OCI-LY7 (cell line): ENCODE results near the gene SH3BP1. TPM values are rescaled to one million over a fixed set of nuclear protein-coding genes. Genes with fewer than 3 reads are reported as not detected.

ENCODE experiments used
- BruUV-seq: library from RNA; stranded (reverse); fragments of 400-500 nt; replicated peaks from 2 replicates; lab custom pipeline; 2021; lab: Mats Ljungman, UMichigan
- CTCF ChIA-PET: fragments of 300-600 bp; sonication (Branson Sonifier 250); formaldehyde crosslinking; loops from one replicate; lab custom pipeline; 2022; ENCODE audit warnings: antibody characterized with exemption; ENCODE audit not compliant: unreplicated experiment; lab: Charles Lee
- POLR2A ChIA-PET: fragments of 300-600 bp; sonication (Branson Sonifier 250); formaldehyde crosslinking; loops from one replicate; lab custom pipeline; 2022; ENCODE audit warnings: antibody characterized with exemption; lab: Charles Lee
- DNase-seq: peaks from one replicate; pipeline ENCODE4 v3.0.0-alpha.2; 2015; ENCODE audit warnings: low spot score
- H2AFZ ChIP-seq: fragments of 200-600 bp; sonication (generic), shearing (Covaris generic); 2 replicates; pipeline ENCODE4 v1.6.1; 2014; ENCODE audit warnings: mild to moderate bottlenecking, antibody characterized with exemption, low read length, moderate library complexity
- H3K27ac ChIP-seq: fragments of 200-600 bp; sonication (generic); 2 replicates; pipeline ENCODE4 v1.5.1; 2014; ENCODE audit warnings: mixed run types, low read depth, mild to moderate bottlenecking, moderate library complexity, low read length, inconsistent platforms; ENCODE audit not compliant: poor library complexity, severe bottlenecking
- H3K36me3 ChIP-seq: fragments of 200-600 bp; sonication (generic); 2 replicates; pipeline ENCODE4 v1.6.1; 2014; ENCODE audit warnings: mild to moderate bottlenecking, antibody characterized with exemption, low read length, moderate library complexity, mixed read lengths; ENCODE audit not compliant: insufficient read depth
- H3K4me1 ChIP-seq: fragments of 200-600 bp; sonication (generic); 2 replicates; pipeline ENCODE4 v1.5.1; 2014; ENCODE audit warnings: mild to moderate bottlenecking, low read length; ENCODE audit not compliant: insufficient read depth, poor library complexity, severe bottlenecking
- H3K4me2 ChIP-seq: fragments of 200-600 bp; sonication (generic); 2 replicates; pipeline ENCODE4 v1.6.1; 2014; ENCODE audit warnings: mild to moderate bottlenecking, low read length
- H3K4me3 ChIP-seq: fragments of 200-600 bp; sonication (generic); 2 replicates; pipeline ENCODE4 v1.5.1; 2014; ENCODE audit warnings: mild to moderate bottlenecking, low read depth, low read length; ENCODE audit not compliant: poor library complexity, severe bottlenecking
- H3K79me2 ChIP-seq: fragments of 200-600 bp; sonication (generic); 2 replicates; pipeline ENCODE4 v1.6.1; 2016; ENCODE audit warnings: low read depth, mild to moderate bottlenecking, low read length, moderate library complexity, mixed read lengths; ENCODE audit not compliant: insufficient read depth
- H3K9me2 ChIP-seq: fragments of 200-600 bp; sonication (generic); 2 replicates; pipeline ENCODE4 v1.6.1; 2016; ENCODE audit warnings: mild to moderate bottlenecking, low read length, mixed read lengths; ENCODE audit not compliant: insufficient read depth
- H3K9me3 ChIP-seq: fragments of 200-600 bp; sonication (generic); 2 replicates; pipeline ENCODE4 v1.6.1; 2014; ENCODE audit warnings: mild to moderate bottlenecking, mixed run types, low read length, mixed read lengths
- H4K20me1 ChIP-seq: fragments of 200-600 bp; sonication (generic); 2 replicates; pipeline ENCODE4 v1.6.1; 2014; ENCODE audit warnings: mild to moderate bottlenecking, antibody characterized with exemption, low read length, moderate library complexity, mixed read lengths; ENCODE audit not compliant: insufficient read depth
- CTCF ChIP-seq: fragments of 200-600 bp; sonication (generic); conservative IDR thresholded peaks from 2 replicates; pipeline ENCODE4 v1.5.1; 2014; ENCODE audit warnings: mild to moderate bottlenecking, antibody characterized with exemption, low read length, moderate library complexity, mixed read lengths
- EZH2phosphoT487 ChIP-seq: fragments of 200-600 bp; sonication (generic); IDR thresholded peaks from 2 replicates; pipeline ENCODE4 v1.6.1; 2018; ENCODE audit warnings: low read depth, borderline replicate concordance, mild to moderate bottlenecking, mixed run types, antibody characterized with exemption, low read length, moderate library complexity, mixed read lengths
- intact Hi-C: fragments of 100-400 bp; cut with micrococcal nuclease; formaldehyde crosslinking; loops from one replicate; pipeline ENCODE4 v1.10.0; 2022; ENCODE audit not compliant: unreplicated experiment
- total RNA-seq, 2 experiments: library from RNA; depleted of rRNA in 1 of 2; stranded (reverse); fragments of >200 nt in 1 of 2; shearing (Covaris generic) in 1 of 2; gene quantifications; 2 replicates each; pipeline ENCODE4 v1.2.3, GENCODE V29; 2014 to 2022

SH3BP1 gene
- total RNA-seq, 2 experiments from 2014 or later, result 15.3 to 48.4 TPM

- Histone ChIP-seq H3K79me2 (no peaks in the 10 kb centered on the region), H4K20me1 (no peaks in the 10 kb centered on the region), H3K4me2 (no peak overlapping the region), H3K9me2 (no peaks in the 10 kb centered on the region), H3K36me3 (peaks cover 27% of the 10 kb centered on the region; the same call in 1 of the 2 replicates), H3K27ac (no peak overlapping the region), H3K4me3 (no peak overlapping the region), H3K9me3 (no peaks in the 10 kb centered on the region), H3K4me1 (peaks cover 40% of the 10 kb centered on the region), H2AFZ (no peak overlapping the region)
- DNase-seq, result no peak
- POLR2A ChIA-PET, result no interaction called here
- TF ChIP-seq CTCF, result no peak
- TF ChIP-seq EZH2phosphoT487, result no peak
- intact Hi-C loops, result no loop called here
- no TSS peak for BruUV-seq
- CTCF ChIA-PET, result interaction anchor here (1.6 kb wide), 1 partner anchor 8 kb away, joined by 4 read pairs; no protein-coding TSS in a partner anchor
These were observed 4.3 kb upstream of the SH3BP1 start for GRCh38 chr22:37635157-37635556.

DNA sequence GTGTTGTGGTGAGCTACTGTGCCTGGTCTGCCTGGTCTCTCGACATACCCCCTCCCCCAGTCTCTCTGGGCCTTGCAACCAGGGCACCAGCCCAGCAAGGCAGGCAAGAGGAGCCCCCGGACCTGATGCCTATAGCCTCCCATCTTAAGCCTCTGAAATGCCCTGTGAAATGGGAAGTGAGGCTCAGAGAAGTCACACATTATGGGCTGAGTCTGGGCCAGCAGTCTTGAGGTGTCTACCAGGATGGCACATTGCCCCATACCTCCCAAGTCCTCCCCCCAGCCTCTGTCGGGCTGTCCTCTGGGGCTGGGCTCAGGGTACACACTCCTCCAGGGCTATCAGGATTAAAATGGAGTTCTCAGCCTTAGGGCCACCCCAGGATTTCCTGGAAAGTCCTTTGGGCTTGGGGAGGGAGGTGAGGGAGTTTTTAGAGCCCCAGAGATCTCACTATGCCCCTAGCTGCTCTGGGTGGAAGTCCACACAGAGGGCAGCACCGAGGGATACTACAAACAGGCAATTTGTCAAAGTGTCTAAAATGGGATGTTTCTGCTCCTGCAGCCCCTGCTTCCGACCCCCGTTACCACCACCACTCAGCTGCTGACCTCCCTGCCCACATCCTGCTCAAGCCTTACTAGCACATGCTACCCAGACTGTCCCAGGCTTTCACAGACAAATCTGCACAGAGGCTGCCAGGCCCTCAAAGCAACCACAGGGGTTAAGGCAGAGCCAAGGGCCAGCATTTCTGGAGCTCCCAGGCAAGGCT is 3.1 kb upstream of the SH3BP1 start:
- Histone ChIP-seq H3K79me2 (no peaks in the 10 kb centered on the region), H4K20me1 (no peaks in the 10 kb centered on the region), H3K4me3 (no peak overlapping the region), H3K36me3 (peaks cover 18% of the 10 kb centered on the region; the same call in 1 of the 2 replicates), H3K4me1 (peaks cover 52% of the 10 kb centered on the region), H3K4me2 (no peak overlapping the region), H3K9me3 (no peaks in the 10 kb centered on the region), H2AFZ (no peak overlapping the region), H3K27ac (no peak overlapping the region), H3K9me2 (no peaks in the 10 kb centered on the region)
- BruUV-seq, result no TSS peak
- TF ChIP-seq CTCF (peak; percentile 42), EZH2phosphoT487 (no peak)
- POLR2A ChIA-PET, result interaction anchor here (0.5 to 1.6 kb wide), 3 partner anchors 22 to 46 kb away, joined by 3 to 5 read pairs (median 3); partner anchors contain the start of gene PDXP
- CTCF ChIA-PET, result interaction anchor here (0.6 kb wide), 1 partner anchor 115 kb away, joined by 6 read pairs; no protein-coding TSS in a partner anchor
- no peak for DNase-seq
- intact Hi-C loops, result no loop called here

- intact Hi-C loops, result no loop called here
- Histone ChIP-seq H3K9me2 (no peaks in the 10 kb centered on the region), H3K4me1 (peaks cover 52% of the 10 kb centered on the region), H4K20me1 (no peaks in the 10 kb centered on the region), H3K79me2 (no peaks in the 10 kb centered on the region), H3K9me3 (no peaks in the 10 kb centered on the region), H3K4me2 (no peak overlapping the region), H3K27ac (no peak overlapping the region), H2AFZ (no peak overlapping the region), H3K36me3 (peaks cover 13% of the 10 kb centered on the region; the same call in 1 of the 2 replicates), H3K4me3 (no peak overlapping the region)
- ChIA-PET POLR2A (interaction anchor here (0.5 to 1.6 kb wide), 3 partner anchors 21 to 45 kb away, joined by 3 to 5 read pairs (median 3); partner anchors contain the start of gene PDXP), CTCF (no interaction called here)
- TF ChIP-seq EZH2phosphoT487, result no peak
- no peak for TF ChIP-seq CTCF
- no peak for DNase-seq
- no TSS peak for BruUV-seq
These were observed 2.6 kb upstream of the SH3BP1 start for GRCh38 chr22:37636949-37637273.
